ENCODE results near the gene FHIT. TPM values are rescaled to one million over a fixed set of nuclear protein-coding genes. Genes with fewer than 3 reads are reported as not detected.
"Not testable (repeated sequence)": the region's sequence is repeated elsewhere in the genome, so short reads cannot be mapped to it uniquely, and the experiment has no call there.

FHIT gene
- total RNA-seq, 1 donor = 16.9 TPM

DNA sequence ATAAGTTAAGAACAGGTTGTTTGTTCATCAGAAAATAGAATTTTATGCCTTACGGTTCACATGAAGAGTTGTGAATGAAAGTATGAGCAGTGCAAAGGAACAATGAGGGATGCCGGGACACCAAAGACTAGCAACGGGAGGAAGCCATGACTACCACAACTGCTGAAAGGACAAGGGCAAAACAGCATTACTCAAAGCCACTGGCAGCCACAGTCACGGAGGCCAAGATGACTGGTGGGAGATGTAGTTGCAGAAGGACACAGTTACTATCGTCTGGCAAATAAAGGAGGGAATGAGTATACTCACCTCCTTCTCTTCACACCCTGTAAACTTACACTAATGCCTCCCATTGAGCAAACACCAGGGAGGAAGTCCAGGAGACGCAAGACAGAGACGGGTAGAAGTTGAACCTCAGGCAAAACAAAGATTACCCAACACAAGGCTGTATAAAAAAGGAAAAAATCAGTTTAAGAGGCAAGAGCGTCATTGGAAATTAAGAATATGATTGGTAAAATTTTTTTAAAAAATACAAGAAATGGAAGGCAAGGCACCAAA, 675.5 kb downstream of the FHIT start:
- H3K4me3 ChIP-seq (ENCODE audit: low read length) = no peak overlapping the region
- H3K27me3 ChIP-seq (ENCODE audit: insufficient read depth, low read length) = no peaks in the 10 kb centered on the region
- H3K9me3 ChIP-seq (ENCODE audit: low read depth, low read length) = no peaks in the 10 kb centered on the region
- H3K4me1 ChIP-seq (ENCODE audit: insufficient read depth, low read length) = no peaks in the 10 kb centered on the region

- no peaks in the 10 kb centered on the region for H3K4me1 ChIP-seq (ENCODE audit: insufficient read depth, low read length)
- no peak overlapping the region for H3K4me3 ChIP-seq (ENCODE audit: low read length)
- H3K9me3 ChIP-seq (ENCODE audit: low read depth, low read length) = no peaks in the 10 kb centered on the region
- no peaks in the 10 kb centered on the region for H3K27me3 ChIP-seq (ENCODE audit: insufficient read depth, low read length)
Observed at GRCh38 chr3:60574046-60574769, 677.0 kb downstream of the FHIT start.

GRCh38 chr3:60573494-60573893, 677.8 kb downstream of the FHIT start:
- Histone ChIP-seq H3K27me3 (ENCODE audit: insufficient read depth, low read length) (no peaks in the 10 kb centered on the region), H3K4me3 (ENCODE audit: low read length) (no peak overlapping the region), H3K9me3 (ENCODE audit: low read depth, low read length) (no peaks in the 10 kb centered on the region), H3K4me1 (ENCODE audit: insufficient read depth, low read length) (no peaks in the 10 kb centered on the region)

DNA sequence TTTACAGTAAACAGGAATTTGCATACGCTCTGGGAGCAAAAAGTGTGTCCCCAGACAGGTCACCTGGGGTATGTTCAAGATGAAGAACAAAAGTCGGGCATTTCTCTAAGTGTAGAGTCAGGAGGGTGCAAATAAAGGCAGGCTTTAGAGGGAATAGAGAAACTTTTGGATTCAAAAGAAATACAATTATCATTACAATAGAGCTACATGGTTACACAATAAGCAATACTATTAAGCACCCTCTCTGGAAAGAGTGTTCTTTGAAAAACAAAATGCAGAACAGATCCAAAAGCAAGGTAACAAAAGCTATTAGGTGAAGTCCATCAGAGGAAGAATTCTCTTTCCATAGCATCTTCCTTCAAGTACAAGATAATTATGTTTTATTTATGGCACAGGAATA, 679.7 kb downstream of the FHIT start:
- no peaks in the 10 kb centered on the region for H3K9me3 ChIP-seq (ENCODE audit: low read depth, low read length)
- no peaks in the 10 kb centered on the region for H3K4me1 ChIP-seq (ENCODE audit: insufficient read depth, low read length)
- H3K4me3 ChIP-seq (ENCODE audit: low read length) = no peak overlapping the region
- H3K27me3 ChIP-seq (ENCODE audit: insufficient read depth, low read length) = no peaks in the 10 kb centered on the region

GRCh38 chr3:60557122-60557521, 694.1 kb downstream of the FHIT start:
- Histone ChIP-seq H3K4me1 (ENCODE audit: insufficient read depth, low read length) (no peaks in the 10 kb centered on the region), H3K4me3 (ENCODE audit: low read length) (no peak overlapping the region), H3K9me3 (ENCODE audit: low read depth, low read length) (no peaks in the 10 kb centered on the region)

DNA sequence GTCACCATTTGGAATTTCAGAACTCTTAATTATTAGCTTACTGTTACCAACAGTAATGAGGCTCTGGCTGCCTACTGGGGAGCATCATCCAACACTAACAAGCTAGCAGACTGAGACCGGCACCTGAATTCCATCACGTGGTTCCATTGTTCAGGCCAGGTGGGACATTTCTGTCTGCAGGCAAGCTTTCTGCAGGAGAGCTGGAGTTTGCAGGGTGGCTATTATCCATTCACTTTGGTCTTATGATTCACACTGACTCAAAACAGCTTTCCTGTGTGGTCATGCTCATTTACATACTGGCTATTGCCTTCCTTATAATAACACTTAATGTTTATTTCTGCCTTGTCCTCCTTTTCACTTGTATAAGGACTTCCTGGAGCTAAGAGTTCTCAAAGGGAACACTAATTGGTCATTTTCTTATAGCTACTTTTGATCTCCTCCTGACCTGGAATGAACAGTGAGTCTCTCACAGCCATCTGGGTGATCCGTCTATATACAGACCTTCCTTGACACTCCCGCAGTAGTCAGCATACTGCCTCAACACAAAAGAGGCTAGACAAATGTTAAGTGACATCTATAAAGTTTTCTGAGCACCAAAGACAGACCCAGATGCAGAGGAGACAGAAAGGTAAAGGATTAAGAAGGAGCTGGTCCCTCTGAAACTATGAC, 695.4 kb downstream of the FHIT start:
- no peaks in the 10 kb centered on the region for H3K4me1 ChIP-seq (ENCODE audit: insufficient read depth, low read length)
- H3K9me3 ChIP-seq (ENCODE audit: low read depth, low read length) = no peaks in the 10 kb centered on the region
- no peak overlapping the region for H3K4me3 ChIP-seq (ENCODE audit: low read length)
- H3K27me3 ChIP-seq (ENCODE audit: insufficient read depth, low read length) = no peaks in the 10 kb centered on the region

More at GRCh38 chr3:60557122-60557521, 694.1 kb downstream of the FHIT start:
- no peaks in the 10 kb centered on the region for H3K27me3 ChIP-seq (ENCODE audit: insufficient read depth, low read length)

DNA sequence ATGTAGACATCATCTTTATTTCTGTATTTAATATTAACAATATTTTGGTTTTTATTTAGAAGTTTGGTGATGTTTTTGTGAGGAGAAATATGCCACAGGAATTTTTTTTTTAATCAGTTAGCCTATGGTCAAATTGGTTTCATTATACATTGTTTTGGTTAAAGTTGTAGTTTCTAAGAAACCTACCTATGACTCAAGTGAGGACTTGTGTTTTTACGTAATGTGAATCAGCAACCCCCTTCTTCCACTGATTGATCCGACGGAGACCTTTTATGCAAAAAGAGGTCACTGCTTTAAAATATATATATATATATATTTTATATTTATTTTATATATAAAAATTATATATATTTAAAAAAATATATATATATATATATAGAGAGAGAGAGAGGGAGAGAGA, 698.1 kb downstream of the FHIT start:
- no peak overlapping the region for H3K4me3 ChIP-seq (ENCODE audit: low read length)
- H3K9me3 ChIP-seq (ENCODE audit: low read depth, low read length) = no peaks in the 10 kb centered on the region
- no peaks in the 10 kb centered on the region for H3K4me1 ChIP-seq (ENCODE audit: insufficient read depth, low read length)
- no peaks in the 10 kb centered on the region for H3K27me3 ChIP-seq (ENCODE audit: insufficient read depth, low read length)

DNA sequence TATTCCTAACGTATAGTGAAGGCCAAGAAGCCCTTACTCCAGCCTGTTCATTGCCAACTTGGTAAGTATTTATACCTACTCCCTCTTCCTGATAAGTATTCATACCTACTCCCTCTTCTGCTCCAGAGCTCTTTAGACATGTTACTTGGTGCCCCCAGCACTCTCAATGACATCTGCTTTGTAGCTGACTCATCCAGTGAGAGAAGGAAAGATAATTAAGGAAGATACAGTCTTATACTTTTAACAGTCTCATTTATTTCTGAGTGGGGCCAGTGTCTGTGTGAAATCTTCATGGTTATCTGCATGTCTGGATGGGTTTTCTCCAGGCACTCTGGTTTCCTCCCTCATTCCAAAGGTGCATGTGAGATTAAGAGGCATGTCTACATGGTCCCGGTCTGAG, 698.7 kb downstream of the FHIT start:
- no peaks in the 10 kb centered on the region for H3K9me3 ChIP-seq (ENCODE audit: low read depth, low read length)
- H3K4me1 ChIP-seq (ENCODE audit: insufficient read depth, low read length) = no peaks in the 10 kb centered on the region
- H3K4me3 ChIP-seq (ENCODE audit: low read length) = no peak overlapping the region

GRCh38 chr3:60551455-60552209, 699.6 kb downstream of the FHIT start:
- no peak overlapping the region for H3K4me3 ChIP-seq (ENCODE audit: low read length)
- H3K27me3 ChIP-seq (ENCODE audit: insufficient read depth, low read length) = no peaks in the 10 kb centered on the region
- H3K4me1 ChIP-seq (ENCODE audit: insufficient read depth, low read length) = no peaks in the 10 kb centered on the region
- no peaks in the 10 kb centered on the region for H3K9me3 ChIP-seq (ENCODE audit: low read depth, low read length)

More for the DNA sequence above, 698.7 kb downstream of the FHIT start:
- H3K27me3 ChIP-seq (ENCODE audit: insufficient read depth, low read length) = no peaks in the 10 kb centered on the region

DNA sequence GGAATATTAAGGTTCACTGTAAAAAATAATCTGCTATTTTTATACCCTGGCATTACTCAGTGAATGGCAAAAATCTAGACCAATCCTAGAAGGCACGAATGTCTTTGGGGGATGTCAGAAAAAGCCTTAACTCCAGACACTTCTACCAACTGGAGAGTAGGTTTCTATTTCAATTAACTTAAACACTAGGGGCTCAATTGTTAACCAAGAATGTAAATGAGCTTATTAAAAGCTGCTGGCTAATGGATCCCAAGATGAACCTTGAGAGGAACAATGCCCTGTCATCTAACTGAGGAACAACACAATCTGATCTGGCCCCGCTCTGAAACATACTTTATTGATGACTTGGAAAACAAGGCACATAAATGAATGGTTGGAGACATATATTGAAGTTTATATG, 701.4 kb downstream of the FHIT start:
- H3K4me1 ChIP-seq (ENCODE audit: insufficient read depth, low read length) = no peaks in the 10 kb centered on the region
- no peaks in the 10 kb centered on the region for H3K9me3 ChIP-seq (ENCODE audit: low read depth, low read length)
- H3K27me3 ChIP-seq (ENCODE audit: insufficient read depth, low read length) = no peaks in the 10 kb centered on the region
- H3K4me3 ChIP-seq (ENCODE audit: low read length) = no peak overlapping the region

DNA sequence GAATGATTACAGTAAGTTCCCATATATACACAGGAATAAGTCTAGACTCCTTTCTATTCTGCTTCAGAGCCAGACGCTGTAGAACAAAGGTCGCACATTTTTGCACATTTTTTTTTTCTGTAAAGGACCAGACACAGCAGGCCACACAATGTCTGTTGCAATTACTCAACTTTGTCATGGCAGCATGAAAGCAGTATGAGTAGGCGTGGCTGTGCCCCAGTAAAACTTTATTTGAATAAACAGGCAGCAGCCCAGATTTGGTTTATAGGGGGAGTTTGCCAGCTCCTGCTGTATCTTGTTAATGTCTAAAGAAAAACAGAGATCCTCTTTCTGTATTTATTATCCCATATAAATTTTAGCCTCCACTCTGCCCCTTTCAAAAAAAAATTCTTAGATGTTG, 708.3 kb downstream of the FHIT start:
- Histone ChIP-seq H3K4me3 (ENCODE audit: low read length) (no peak overlapping the region), H3K9me3 (ENCODE audit: low read depth, low read length) (no peaks in the 10 kb centered on the region), H3K4me1 (ENCODE audit: insufficient read depth, low read length) (no peaks in the 10 kb centered on the region), H3K27me3 (ENCODE audit: insufficient read depth, low read length) (no peaks in the 10 kb centered on the region)

DNA sequence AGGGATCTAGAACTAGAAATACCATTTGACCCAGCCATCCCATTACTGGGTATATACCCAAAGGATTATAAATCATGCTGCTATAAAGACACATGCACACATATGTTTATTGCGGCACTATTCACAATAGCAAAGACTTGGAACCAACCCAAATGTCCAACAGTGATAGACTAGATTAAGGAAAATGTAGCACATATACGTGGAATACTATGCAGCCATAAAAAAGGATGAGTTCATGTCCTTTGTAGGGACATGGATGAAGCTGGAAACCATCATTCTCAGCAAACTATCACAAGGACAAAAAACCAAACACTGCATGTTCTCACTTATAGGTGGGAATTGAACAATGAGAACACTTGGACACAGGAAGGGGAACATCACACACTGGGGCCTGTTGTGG, 711.9 kb downstream of the FHIT start:
- not testable (repeated sequence) for H3K9me3 ChIP-seq (ENCODE audit: low read depth, low read length); H3K27me3 ChIP-seq (ENCODE audit: insufficient read depth, low read length); H3K4me1 ChIP-seq (ENCODE audit: insufficient read depth, low read length); H3K4me3 ChIP-seq (ENCODE audit: low read length)

DNA sequence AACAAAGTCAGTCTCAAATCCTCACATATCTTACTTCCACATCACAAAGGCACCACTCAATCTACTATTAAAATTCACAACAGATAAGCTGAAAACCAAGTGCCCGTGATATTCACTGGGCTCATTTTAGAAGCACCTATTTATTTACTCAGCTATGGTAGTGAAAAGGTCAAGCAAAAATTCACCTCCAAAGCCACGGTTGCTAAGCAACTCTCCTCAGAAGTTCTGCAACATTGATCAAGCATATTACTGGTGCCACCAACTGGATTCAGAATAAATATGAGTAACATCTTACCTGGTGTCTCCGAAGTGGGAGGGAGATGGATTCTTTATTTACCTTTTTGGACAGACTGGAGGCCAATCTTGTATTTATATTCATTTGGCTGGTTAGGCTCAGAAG, 714.8 kb downstream of the FHIT start:
- Histone ChIP-seq H3K9me3 (ENCODE audit: low read depth, low read length) (no peaks in the 10 kb centered on the region), H3K4me3 (ENCODE audit: low read length) (no peak overlapping the region), H3K27me3 (ENCODE audit: insufficient read depth, low read length) (no peaks in the 10 kb centered on the region), H3K4me1 (ENCODE audit: insufficient read depth, low read length) (no peaks in the 10 kb centered on the region)

DNA sequence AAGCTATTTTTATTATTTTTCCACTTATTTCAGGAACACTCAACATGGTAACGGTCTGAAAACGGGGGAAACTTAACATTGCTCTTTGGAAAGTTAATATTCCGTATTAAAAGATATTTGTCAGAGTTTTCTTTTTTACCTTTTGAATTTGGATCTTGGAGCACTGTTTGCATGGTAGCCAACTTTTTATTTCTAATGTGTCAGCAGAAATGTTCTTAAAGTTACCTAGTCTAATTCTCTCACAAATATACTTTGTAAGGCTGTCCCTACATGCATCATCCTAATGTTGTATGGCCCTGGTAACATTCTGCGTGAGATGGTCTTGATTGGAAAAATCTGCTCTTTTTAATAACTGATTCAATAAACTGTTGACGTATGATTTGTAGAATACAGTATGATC, 719.5 kb downstream of the FHIT start:
- H3K9me3 ChIP-seq (ENCODE audit: low read depth, low read length) = no peaks in the 10 kb centered on the region
- no peaks in the 10 kb centered on the region for H3K4me1 ChIP-seq (ENCODE audit: insufficient read depth, low read length)
- H3K27me3 ChIP-seq (ENCODE audit: insufficient read depth, low read length) = no peaks in the 10 kb centered on the region
- no peak overlapping the region for H3K4me3 ChIP-seq (ENCODE audit: low read length)

DNA sequence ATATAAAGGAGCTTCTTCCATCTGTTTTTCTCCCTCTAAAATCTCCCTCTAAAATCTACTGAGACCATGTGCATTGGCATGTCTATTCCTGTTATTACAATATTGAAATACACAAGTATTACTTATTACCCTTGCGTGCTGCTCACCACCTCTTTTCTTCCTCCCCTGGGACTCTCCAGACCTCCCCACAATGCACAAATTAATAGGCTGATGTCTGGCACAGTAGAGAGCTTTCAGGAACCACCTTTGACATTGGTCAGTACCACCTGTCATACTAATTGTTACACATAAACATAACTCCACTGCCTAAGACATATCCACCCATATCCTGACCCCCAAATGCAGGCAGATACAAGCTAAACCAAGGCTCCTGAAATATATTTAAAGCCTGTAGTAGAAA, 722.6 kb downstream of the FHIT start:
- Histone ChIP-seq H3K4me3 (ENCODE audit: low read length) (no peak overlapping the region), H3K9me3 (ENCODE audit: low read depth, low read length) (no peaks in the 10 kb centered on the region), H3K27me3 (ENCODE audit: insufficient read depth, low read length) (no peaks in the 10 kb centered on the region), H3K4me1 (ENCODE audit: insufficient read depth, low read length) (no peaks in the 10 kb centered on the region)

Measured in mononuclear cell (primary cell).